ENCODE measurements around the gene MAOB. TPM values are rescaled to one million over a fixed set of nuclear protein-coding genes. Genes with fewer than 3 reads are reported as not detected.
A peak's percentile ranks its signal among the peaks of the same experiment; 100 is the strongest.

Gene MAOB
- total RNA-seq, 1 experiment from 2014 or later = not detected

GRCh38 chrX:43860646-43861370, 21.4 kb downstream of the MAOB start:
- peak; percentile 24 for DNase-seq (ENCODE audit: low read depth)

GRCh38 chrX:43853225-43853828, 28.9 kb downstream of the MAOB start:
- no peak for DNase-seq (ENCODE audit: low read depth)

GRCh38 chrX:43850629-43851028, 31.6 kb downstream of the MAOB start:
- no peak for DNase-seq (ENCODE audit: low read depth)

GRCh38 chrX:43849173-43849572, 33.1 kb downstream of the MAOB start:
- DNase-seq (ENCODE audit: low read depth) = no peak

- no peak for DNase-seq (ENCODE audit: low read depth)
Observed at GRCh38 chrX:43847352-43847751, 34.9 kb downstream of the MAOB start.

- no peak for DNase-seq (ENCODE audit: low read depth)
Observed at GRCh38 chrX:43846558-43846957, 35.7 kb downstream of the MAOB start.

GRCh38 chrX:43845776-43846175, 36.5 kb downstream of the MAOB start:
- no peak for DNase-seq (ENCODE audit: low read depth)

- no peak for DNase-seq (ENCODE audit: low read depth)
Observed at GRCh38 chrX:43840265-43840664, 42.0 kb downstream of the MAOB start.

GRCh38 chrX:43836435-43837184, 45.6 kb downstream of the MAOB start:
- DNase-seq (ENCODE audit: low read depth) = peak; percentile 3

GRCh38 chrX:43835559-43835958, 46.7 kb downstream of the MAOB start:
- no peak for DNase-seq (ENCODE audit: low read depth)

GRCh38 chrX:43827791-43828190, 54.5 kb downstream of the MAOB start:
- DNase-seq (ENCODE audit: low read depth) = no peak

GRCh38 chrX:43822014-43822413, 60.2 kb downstream of the MAOB start:
- DNase-seq (ENCODE audit: low read depth) = peak; percentile 17

GRCh38 chrX:43817444-43817843, 64.8 kb downstream of the MAOB start:
- no peak for DNase-seq (ENCODE audit: low read depth)

- DNase-seq (ENCODE audit: low read depth) = no peak
Observed at GRCh38 chrX:43815209-43815608, 67.0 kb downstream of the MAOB start.

GRCh38 chrX:43813898-43814297, 68.4 kb downstream of the MAOB start:
- peak; percentile 21 for DNase-seq (ENCODE audit: low read depth)

- no peak for DNase-seq (ENCODE audit: low read depth)
Observed at GRCh38 chrX:43813319-43813718, 68.9 kb downstream of the MAOB start.

- DNase-seq (ENCODE audit: low read depth) = no peak
Observed at GRCh38 chrX:43809463-43809862, 72.8 kb downstream of the MAOB start.

- no peak for DNase-seq (ENCODE audit: low read depth)
Observed at GRCh38 chrX:43808231-43808630, 74.0 kb downstream of the MAOB start.

- DNase-seq (ENCODE audit: low read depth) = no peak
Observed at GRCh38 chrX:43805579-43805978, 76.7 kb downstream of the MAOB start.

- no peak for DNase-seq (ENCODE audit: low read depth)
Observed at GRCh38 chrX:43804021-43804420, 78.2 kb downstream of the MAOB start.

GRCh38 chrX:43785930-43786591, 96.2 kb downstream of the MAOB start:
- DNase-seq (ENCODE audit: low read depth) = no peak

GRCh38 chrX:43758044-43758443, 124.2 kb downstream of the MAOB start:
- no peak for DNase-seq (ENCODE audit: low read depth)

All from LHCN-M2 (cell line).